Endometrial microvascular endothelial cells (primary cell): ENCODE data around the gene ITPR3. TPM values are rescaled to one million over a fixed set of nuclear protein-coding genes. Genes with fewer than 3 reads are reported as not detected.

Experiments
- in situ Hi-C: cut with HindIII; loops from 2 replicates; pipeline ENCODE4 v1.10.0; 2017; ENCODE audit warnings: low sequenced_read_pairs, low pct_unique_long_range_greater_than_20kb; ENCODE audit errors: inconsistent ontology term
- total RNA-seq: library from RNA; depleted of rRNA; stranded (reverse); fragments of >200 nt; gene quantifications from one replicate; pipeline ENCODE4 v1.2.3, GENCODE V29; 2015; ENCODE audit errors: inconsistent ontology term

Gene ITPR3
- total RNA-seq, 1 donor from 2014 or later: 56.0 TPM

DNA sequence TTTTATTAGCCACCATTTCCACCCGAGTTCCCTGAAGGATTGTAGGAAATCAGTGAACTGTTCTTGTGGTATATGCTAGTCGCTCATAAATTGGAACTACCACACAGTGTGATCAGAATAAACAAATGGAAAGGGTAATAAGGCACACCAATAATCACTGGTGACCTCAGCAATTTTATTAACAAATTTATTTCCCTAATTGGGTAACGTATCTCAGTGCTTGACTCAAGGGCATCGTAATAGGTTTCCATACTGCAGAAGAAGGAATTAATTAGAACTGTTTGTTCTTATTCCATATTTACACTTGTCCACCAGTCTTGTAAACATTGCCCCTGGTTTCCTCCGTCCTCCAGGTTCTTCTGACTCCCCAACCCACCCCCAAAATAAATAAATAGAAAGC, 100.4 kb downstream of the ITPR3 start:
- in situ Hi-C loops: no loop called here

- in situ Hi-C loops: no loop called here
Measured at GRCh38 chr6:33722103-33722623, 101.0 kb downstream of the ITPR3 start.

DNA sequence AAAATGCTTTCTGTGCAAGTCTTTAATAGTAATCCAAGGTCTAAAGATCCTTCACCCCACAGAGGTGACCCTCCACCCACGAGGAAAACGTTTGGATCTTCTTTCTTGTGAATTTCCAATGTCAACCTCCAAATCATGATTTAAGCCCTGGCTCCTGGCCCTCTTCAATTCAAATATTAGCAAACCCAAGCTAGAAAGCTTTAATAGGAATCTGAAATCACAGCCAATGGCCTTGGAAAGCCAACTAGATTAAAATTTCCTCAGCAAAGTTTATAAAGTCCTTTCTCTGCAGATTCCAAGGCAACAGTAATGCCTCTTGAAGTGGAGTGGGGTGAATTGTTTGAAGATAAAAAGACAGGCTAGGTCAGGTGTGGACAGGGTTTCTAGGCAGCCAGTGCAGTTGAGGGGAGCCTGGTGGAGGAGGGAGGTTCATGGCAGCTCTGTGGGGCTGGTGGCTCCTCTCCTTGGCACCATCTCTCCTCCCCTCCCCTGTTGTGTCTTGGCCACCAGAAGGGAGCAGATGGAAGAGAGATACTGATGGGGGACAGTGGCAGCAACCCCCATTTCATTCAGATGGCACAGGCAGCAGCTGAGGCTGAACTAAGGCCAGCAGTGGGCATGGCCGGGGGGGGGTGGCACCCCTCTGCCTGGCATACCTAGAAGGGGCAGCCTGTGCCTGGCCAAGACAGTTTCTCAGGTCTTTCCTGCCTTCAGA, 102.4 kb downstream of the ITPR3 start:
- in situ Hi-C loops: no loop called here

DNA sequence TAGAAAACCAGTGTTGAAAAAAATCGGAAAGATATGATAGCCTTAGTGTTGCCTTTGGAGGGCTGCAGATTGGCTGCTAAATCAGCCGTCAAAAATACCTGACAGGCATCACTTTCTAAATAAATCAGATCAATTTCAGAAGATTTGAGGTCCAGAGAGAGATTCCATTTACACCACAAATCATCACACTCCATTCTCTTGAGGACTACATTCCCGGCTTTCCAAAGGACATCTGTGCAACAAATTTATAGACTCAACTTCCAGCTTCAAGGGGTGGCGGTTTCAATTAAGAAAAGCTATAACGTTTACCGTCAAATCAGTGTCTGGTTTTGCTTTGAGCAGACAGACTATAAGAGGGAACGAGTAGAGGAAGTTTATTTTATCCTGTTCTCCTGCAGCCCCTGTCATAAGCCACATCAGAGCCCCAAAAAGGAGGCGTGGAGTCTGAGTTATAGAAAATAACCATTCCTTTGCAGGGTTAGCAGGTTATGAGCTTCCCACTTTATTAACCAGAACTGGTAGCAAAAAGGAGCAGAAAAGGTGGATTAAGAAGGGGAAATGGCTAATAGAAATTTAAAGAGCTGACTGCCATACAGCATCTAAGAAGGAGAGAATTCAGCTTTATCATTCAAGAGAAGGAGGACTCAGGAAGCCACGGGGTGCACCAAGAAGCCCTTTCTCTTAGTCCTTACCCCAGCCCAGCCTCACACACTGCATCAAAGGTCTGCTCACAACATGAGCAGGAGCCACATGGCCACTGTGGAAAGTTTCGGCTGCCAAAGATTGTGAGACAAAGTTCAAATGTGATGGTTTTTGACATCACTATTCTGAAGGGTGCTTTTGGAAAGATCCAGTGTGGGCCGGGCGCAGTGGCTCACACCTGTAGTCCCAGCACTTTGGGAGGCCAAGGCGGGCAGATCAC, 103.2 kb downstream of the ITPR3 start:
- in situ Hi-C loops: no loop called here

DNA sequence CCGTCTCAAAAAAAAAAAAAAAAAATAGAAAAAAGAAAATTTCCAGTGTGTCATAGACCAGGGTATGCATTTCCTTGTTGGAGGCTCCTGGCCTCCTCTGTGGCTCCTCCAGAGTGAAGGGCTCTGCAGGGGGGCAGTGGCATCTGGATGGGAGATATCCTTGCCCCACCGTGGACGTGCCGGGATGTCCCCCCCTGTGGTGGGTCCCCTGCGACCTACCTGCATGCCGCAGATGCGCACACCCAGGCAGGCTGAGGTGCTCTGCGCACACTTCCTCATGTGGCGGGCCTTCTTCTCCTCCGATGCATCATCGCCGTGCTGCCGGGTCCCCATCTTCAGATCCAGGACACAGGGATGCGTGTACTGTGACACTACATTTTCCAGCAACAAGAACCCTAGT, 104.1 kb downstream of the ITPR3 start:
- in situ Hi-C loops: no loop called here

- in situ Hi-C loops: no loop called here
Measured at GRCh38 chr6:33725891-33726673, 105.0 kb downstream of the ITPR3 start.

DNA sequence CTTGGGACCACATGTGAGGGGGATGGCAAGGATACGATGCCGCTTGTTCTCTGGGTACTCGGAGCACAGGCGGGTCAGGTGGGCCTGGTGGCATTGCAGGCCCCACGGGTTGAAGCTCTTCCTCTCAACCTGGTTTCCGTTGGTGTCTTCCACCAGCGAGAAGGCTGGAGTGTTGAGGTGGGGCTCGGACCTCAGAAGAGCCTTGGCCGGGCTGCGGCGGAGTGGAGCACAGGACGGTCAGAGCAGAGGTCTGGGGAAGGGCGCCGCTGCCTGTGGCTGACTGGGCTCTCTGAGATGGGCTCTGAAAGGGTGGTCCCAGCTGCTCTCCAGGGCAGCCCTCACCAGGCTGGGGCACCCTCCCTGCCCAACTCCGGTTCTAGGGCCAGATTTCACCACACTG, 105.6 kb downstream of the ITPR3 start:
- in situ Hi-C loops: no loop called here

DNA sequence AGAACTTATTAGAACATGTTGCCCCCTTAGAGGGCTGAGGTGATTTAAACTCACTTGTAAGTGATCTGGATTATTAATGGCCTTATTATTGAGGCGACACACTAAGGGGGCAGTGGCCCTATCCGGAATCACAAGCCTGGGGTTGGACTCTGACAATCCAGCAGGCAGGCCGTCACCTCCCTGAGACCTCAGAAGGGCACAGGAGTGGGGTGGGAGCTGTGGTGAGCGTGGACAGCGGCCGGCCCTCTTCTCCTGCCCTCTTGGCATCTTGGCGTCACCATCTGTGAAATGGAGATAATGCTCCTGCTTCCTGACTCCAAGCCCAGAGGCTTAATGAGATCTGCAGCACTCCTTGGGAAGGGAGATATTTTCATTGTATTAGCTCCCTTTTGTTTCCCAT, 106.0 kb downstream of the ITPR3 start:
- in situ Hi-C loops: no loop called here

DNA sequence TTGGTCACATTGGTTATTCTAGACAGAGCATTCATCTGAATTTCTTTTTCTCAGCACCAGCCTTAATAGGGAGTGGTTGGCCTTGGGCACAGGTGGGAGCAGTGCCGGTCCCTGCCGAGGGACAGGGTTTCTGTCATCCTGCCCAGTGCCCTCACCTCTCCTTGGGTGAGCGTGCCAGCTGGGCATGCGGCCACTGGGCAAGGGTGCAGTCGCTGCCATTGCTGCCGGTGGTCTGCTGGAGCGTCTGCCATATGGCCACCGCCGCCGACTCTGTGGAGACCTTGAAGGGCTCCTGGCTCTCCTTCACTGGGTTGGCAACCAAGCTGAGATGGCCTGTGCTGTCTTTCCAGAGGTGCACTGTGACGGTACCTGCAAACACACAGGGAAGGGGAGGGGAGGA, 106.8 kb downstream of the ITPR3 start:
- in situ Hi-C loops: no loop called here

DNA sequence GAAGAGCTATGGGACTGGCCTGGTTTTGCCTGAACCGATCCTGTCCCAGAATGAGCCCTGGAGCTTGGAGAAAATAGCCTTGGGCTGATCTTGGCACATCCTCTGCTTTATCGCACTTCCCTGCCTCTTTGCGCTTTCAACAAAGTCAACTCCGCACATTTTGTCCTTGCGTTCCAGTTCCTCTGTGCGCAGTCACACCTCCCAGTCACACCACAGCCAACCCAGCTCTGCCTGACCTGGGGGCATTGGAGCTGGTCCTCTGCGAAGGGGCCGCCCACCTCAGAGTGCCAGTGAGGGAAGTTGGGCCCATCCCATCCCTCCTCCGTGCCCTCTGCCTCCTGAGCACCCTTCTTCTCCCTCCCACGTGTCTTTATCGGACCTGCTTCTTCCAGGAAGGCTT, 107.3 kb downstream of the ITPR3 start:
- in situ Hi-C loops: no loop called here

DNA sequence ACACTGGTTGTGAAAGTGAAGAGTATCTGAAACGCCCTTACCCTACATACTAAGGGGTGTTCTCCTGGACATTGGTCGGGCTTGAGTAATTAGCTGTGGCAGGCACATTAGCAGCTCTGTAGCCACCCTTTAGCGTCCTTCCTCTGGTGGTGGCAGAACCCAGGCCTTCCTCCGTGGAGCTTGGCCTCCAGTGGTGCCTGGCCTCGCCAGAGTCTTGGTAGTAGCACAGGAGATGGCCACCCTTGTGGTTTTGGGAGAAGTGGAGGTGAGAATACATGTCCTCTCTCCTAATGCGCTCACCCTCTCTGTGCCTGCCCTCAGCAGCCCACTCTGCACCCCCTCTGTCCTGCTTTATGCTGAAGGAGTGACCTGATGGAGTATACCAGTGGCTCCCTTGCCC, 107.9 kb downstream of the ITPR3 start:
- in situ Hi-C loops: no loop called here

DNA sequence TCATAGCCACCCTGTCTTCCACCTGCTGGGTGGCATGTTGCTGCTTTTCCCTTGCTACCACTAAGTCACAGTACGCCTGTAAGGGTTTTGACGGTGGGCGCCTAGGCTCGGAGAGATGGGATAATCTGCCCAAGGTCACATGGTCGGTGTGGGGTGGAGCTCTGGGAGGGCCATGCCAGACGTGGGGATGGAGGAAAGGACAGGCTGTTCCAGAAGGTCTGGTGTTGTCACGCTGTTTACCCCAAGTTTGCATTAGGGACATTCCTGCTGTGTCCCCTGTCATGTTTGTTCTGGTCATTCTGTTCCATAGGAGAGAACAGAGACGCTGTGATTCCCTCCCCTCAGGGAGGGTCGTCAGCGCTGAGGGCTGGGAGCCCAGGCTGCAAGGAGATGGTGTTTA, 109.5 kb downstream of the ITPR3 start:
- in situ Hi-C loops: no loop called here

DNA sequence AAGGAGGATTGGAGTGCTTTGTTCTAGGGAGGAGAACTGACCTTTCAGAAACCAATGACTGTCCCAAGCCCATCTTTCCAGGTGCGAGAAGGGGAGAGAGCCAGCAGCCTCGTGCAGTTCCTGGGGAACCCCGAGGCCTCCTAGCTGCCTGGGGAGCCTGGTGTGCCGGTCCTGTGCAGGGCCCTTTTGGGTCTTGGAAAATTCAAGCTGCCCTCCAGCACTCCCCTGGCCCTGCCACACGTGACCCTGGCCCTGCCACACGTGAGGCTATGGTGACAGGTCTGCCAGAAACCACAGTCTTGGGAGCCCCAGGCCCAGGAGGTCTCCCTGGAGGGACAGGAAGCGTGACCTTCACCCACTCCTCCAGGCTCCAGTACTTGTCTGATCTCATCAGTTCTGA, 109.9 kb downstream of the ITPR3 start:
- in situ Hi-C loops: no loop called here

DNA sequence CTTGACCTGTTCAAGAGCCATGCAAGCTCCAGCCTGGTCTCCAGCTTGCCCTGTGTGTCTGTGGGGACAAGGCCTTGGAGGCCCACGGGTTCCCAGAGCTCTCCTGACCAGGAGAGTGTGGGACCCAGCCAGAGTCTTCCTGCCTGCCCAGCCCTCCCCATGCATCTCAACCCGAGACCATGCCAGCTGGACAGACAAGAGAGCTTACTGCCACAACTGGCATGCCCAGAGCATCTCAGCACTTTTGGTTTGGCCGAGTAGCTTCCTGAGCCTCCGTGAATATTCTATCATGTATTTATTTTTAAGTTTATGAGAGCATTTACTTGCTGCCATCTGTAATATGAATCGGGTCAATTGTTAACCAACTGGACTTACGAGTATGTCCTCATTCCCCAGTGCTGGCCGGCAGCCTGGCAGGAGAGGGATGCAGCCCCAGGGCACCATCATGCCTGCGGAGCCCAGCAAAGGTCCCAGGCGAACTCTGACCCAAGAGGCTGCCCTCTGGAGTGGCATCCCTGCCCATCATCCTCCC, 110.7 kb downstream of the ITPR3 start:
- in situ Hi-C loops: no loop called here

- in situ Hi-C loops: no loop called here
Measured at GRCh38 chr6:33732385-33732784, 111.3 kb downstream of the ITPR3 start.

- in situ Hi-C loops: no loop called here
Measured at GRCh38 chr6:33732817-33733708, 111.9 kb downstream of the ITPR3 start.

DNA sequence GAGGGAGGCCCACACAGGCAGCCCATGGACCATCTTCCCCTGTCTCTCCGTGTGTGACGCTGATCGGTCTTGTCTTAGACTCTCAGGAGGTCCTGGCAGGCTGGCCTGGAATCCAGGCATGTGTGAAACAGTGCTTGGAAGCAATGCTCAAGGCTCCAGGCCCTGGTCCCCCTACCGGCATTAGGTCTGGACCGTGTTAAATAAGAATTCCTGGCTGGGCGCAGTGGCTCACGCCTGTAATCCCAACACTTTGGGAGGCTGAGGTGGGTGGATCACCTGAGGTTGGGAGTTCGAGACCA, 112.5 kb downstream of the ITPR3 start:
- in situ Hi-C loops: no loop called here

GRCh38 chr6:33735216-33735615, 114.1 kb downstream of the ITPR3 start:
- in situ Hi-C loops: no loop called here
